Measurements from ENCODE around the gene DUSP9.
A peak's percentile ranks its signal among the peaks of the same experiment; 100 is the strongest.

Gene DUSP9

GRCh38 chrX:153609917-153610835 lies 36.8 kb upstream of the DUSP9 start:
- peak; percentile 74 for DNase-seq (ENCODE audit: low read depth)
- H3K4me3 ChIP-seq (ENCODE audit: low read depth, low read length): no peak overlapping the region
- peak; percentile 63 for TF ChIP-seq CTCF (IDR thresholded peaks at IDR 0.05; ENCODE audit: low read depth, low read length)
- no peak for TF ChIP-seq MAX (IDR thresholded peaks at IDR 0.05; ENCODE audit: low read depth, low read length)

GRCh38 chrX:153610836-153611213 lies 36.2 kb upstream of the DUSP9 start:
- DNase-seq (ENCODE audit: low read depth): no peak
- TF ChIP-seq MYC (IDR thresholded peaks at IDR 0.05; ENCODE audit: low read depth, low read length): no peak
- no peak for TF ChIP-seq MAX (IDR thresholded peaks at IDR 0.05; ENCODE audit: low read depth, low read length)
- TF ChIP-seq POLR2A (IDR thresholded peaks at IDR 0.05; ENCODE audit: extremely low read depth, insufficient read length): no peak
- TF ChIP-seq CTCF (IDR thresholded peaks at IDR 0.05; ENCODE audit: low read depth, low read length): no peak
- no peak overlapping the region for H3K4me3 ChIP-seq (ENCODE audit: low read depth, low read length)

- no peak for DNase-seq (ENCODE audit: low read depth)
- TF ChIP-seq MAX (IDR thresholded peaks at IDR 0.05; ENCODE audit: low read depth, low read length) (no peak), CTCF (IDR thresholded peaks at IDR 0.05; ENCODE audit: low read depth, low read length) (no peak), POLR2A (IDR thresholded peaks at IDR 0.05; ENCODE audit: extremely low read depth, insufficient read length) (no peak), MYC (IDR thresholded peaks at IDR 0.05; ENCODE audit: low read depth, low read length) (no peak)
- no peak overlapping the region for H3K4me3 ChIP-seq (ENCODE audit: low read depth, low read length)
Measured at GRCh38 chrX:153611298-153612095, 35.5 kb upstream of the DUSP9 start.

- no peak overlapping the region for H3K4me3 ChIP-seq (ENCODE audit: low read depth, low read length)
- TF ChIP-seq POLR2A (IDR thresholded peaks at IDR 0.05; ENCODE audit: extremely low read depth, insufficient read length) (no peak), MYC (IDR thresholded peaks at IDR 0.05; ENCODE audit: low read depth, low read length) (no peak), MAX (IDR thresholded peaks at IDR 0.05; ENCODE audit: low read depth, low read length) (no peak), CTCF (IDR thresholded peaks at IDR 0.05; ENCODE audit: low read depth, low read length) (no peak)
- DNase-seq (ENCODE audit: low read depth): no peak
Measured at GRCh38 chrX:153612413-153612812, 34.6 kb upstream of the DUSP9 start.

GRCh38 chrX:153614818-153615217 lies 32.2 kb upstream of the DUSP9 start:
- H3K4me3 ChIP-seq (ENCODE audit: low read depth, low read length): no peak overlapping the region
- DNase-seq (ENCODE audit: low read depth): no peak
- TF ChIP-seq MAX (IDR thresholded peaks at IDR 0.05; ENCODE audit: low read depth, low read length) (no peak), POLR2A (IDR thresholded peaks at IDR 0.05; ENCODE audit: extremely low read depth, insufficient read length) (no peak), CTCF (IDR thresholded peaks at IDR 0.05; ENCODE audit: low read depth, low read length) (no peak), MYC (IDR thresholded peaks at IDR 0.05; ENCODE audit: low read depth, low read length) (no peak)

Measured in NB4 (cell line).